Measurements from ENCODE around the gene CBX7.
A peak's percentile ranks its signal among the peaks of the same experiment; 100 is the strongest.

Gene CBX7

DNA sequence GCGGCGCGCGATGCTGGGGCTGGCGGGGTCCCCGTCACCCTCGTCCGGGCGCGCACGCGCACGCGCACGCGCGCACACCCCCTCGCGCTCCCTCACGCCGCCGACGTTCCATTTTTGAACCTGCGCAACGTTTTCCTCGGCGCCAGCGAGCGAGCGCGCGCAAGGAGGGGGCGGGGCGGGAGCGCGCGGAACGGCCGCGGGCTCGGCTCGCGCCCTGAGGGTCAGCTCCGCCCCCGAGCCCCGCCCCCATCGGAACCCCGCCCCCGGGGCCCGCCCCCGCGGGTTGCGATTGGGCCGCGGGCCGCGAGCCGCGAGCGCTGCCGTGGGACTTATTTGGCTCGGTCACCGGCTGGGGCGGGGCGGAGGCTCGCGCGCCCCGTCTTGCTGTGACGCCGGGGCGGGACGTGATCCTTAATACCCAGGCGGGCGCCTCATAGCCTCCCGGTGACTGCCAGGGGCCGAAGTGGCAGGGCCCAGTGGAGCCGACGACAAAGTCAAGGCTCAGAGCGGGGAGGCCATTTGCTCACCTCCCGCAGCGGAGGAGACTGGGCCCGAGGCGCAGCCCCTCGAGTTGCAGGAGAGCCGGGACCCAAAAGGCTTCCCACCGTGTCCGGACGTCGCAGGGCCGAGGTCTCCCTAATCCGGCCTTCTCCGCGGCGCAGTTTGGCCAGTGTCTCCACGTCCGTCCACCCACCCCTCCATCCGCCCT lies at the start of gene CBX7:
Gene CBX7, minus strand, starts transcription at position 170 of the 709 bp plus-strand sequence. CDS start 236 bp downstream, outside the sequence.
- DNase-seq (ENCODE audit: low read depth in 1 of 2, low spot score in 1 of 2) = peak; percentile 82 to 96

DNA sequence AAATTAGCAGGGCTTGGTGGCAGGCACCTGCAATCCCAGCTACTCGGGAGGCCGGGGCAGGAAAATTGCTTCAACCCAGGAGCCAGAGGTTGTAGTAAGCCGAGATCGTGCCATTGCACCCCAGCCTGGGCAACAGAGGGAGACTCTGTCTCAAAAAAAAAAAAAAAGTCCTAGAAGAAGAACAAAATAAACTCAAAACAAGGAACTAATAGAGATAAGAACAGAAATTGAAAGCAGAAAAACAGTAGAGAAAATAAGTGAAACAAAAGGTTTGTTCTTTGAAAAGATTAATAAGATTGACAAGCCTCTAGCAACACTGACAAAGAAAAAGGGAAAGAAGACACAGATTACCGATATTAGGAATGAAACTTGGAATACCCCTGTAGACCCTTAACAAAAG lies 45.1 kb upstream of the CBX7 start:
- DNase-seq (ENCODE audit: low read depth in 1 of 2, low spot score in 1 of 2) = no peak

DNA sequence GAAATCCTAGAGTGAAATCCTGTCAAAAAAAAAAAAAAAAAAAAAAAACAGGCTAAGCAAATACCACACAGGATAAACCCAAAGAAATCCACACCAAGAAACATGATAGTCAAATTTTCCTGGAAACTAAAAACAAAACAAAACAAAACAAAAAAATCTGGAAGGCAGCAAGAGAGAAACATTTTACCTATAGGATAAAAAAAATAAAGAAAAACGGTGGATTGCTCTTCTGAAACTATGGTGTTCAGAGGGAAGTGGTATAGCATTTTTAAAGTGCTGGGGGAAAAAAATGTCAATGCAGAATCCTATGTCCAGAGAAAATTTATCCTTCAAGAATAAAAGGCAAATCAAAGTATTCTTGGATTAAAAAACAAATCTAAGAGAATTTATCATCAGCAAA lies 41.6 kb upstream of the CBX7 start:
- DNase-seq (ENCODE audit: low read depth in 1 of 2, low spot score in 1 of 2) = no peak

DNA sequence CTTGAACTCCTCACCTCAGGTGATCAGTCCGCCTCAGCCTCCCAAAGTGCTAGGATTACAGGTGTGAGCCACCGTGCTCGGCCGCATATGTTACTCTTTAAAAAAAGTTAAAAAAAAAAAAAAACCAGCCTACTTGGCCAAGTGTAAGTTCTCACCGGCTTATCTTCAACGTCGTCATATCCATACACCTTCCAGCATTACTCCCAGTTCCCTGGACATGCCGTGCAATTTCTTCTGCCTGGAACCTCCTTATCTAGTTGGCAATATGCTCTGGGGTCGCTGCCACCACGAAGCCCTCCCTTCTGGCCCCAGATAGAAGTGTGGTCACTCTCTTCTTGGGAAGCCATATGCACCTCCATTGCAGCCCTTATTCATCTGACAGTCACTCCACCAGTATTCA lies 36.3 kb upstream of the CBX7 start:
- no peak for DNase-seq (ENCODE audit: low read depth in 1 of 2, low spot score in 1 of 2)

DNA sequence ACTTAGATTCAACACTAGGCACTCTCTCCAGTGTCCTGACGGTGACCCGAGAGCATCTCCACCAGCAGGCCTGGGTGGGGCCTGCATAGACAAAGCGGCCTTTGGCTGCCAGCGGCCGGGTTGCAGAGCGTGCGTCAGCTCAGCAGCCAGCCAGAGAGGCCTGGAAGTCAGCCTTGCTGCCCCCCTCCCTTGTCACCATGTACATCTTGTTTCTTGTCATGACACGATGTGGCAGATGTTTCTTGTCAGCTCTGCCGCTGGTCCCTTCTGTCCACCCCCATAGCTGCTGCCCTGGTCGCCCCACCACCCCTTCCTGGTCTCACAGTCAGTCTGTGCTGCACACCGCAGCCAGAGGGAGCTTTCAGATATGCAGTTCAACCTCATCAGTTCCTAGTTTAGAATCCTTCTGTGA lies 33.1 kb upstream of the CBX7 start:
- no peak for DNase-seq (ENCODE audit: low read depth in 1 of 2, low spot score in 1 of 2)

DNA sequence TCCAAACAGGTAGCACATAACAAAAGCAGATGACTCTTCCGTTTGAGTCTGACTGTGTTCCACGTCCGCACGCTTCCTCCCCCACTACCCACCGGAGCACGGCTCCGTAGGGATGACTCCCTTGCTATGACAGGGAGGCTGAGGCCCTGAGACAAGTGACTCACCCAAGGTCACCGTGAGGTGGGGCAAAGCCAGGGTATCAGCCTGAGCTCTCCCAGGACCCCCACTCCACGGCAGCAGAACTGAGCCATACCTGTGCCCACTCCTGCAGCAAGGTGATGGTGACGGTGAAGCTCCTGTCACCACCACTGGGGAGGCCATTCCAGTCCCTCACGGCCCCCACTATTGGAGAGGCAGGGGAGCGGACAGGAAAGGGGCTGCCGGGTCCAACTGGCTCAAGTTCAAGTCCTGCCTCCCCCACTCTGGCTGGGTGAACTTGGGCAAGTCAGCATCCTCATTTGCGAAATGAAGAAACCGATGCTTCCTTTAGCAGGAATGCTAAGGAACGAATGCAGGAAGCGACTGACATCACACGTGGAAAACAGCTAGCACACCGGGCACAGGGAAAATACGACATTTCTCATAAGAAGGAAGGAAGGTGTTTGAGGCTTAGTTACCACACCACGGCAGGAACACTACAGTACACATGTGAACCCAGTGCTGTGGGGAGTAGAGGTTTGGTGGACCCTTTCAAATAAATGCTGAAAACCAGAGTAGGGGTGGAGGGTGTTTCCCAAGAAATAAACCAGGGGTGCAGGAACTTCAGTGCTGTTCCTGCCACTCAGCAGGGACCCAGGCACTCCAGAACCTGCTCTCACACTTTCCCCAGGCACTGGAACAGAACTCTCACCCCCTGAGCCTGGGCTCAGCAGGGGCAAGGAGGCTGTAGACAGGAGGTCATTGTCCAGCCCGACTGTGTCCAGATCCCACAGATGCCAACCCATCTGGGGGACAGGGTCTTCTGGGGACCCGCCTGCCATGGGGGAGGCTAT lies 32.4 kb upstream of the CBX7 start:
- DNase-seq (ENCODE audit: low read depth in 1 of 2, low spot score in 1 of 2) = no peak

DNA sequence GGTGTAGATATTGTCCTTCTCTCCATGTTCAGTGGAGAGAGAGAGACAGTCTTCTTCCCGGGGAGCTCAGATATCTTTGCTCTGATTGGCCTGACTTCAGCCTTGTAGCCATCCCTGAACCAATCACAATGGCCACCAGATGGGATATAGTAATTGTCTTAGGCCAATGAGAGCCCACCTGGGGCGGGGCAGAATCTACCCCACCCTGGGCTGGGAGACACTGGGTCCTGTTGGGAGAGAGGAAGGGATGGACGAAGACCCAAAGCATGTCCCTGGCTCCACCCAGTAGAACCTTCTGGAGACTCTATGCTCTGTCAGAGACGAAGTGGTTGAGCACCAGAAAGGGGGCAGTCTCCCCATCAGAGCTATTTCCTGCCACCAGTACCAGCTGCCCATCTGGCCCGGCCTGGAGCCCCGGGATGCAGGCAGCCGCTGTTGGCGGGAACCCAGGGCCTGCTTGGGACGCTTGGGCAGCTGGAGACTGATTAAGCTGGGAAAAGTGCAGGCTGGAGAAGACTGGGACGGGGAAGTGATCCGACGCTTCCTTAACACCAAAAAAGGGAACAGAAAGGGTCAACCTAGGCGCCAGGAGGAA lies 31.6 kb upstream of the CBX7 start:
- no peak for DNase-seq (ENCODE audit: low read depth in 1 of 2, low spot score in 1 of 2)

DNA sequence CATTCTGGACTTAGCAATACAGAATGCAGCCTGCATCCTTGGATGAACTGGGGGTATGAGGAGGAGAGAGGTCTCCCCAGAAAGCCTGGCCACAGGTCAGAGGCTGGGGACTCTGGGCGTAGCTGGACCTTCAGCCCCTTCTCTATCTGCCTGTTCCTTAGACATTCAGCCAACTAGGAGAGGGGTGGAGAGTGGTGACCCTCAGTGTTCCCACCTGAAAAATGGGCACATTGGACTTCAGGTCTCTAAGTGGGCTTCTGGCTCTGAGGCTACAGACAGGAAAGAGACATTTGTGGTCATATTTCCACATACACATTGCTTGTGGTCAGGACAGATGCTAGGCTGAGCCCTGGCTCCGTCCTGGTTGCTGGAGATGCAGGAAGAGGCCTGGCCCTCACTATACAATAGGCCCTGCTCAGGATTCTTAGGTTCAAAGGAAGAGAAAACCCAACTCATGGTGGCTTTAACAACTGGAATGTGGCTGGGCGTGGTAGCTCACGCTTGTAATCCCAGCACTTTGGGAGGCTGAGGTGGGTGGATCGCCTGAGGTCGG lies 30.1 kb upstream of the CBX7 start:
- no peak for DNase-seq (ENCODE audit: low read depth in 1 of 2, low spot score in 1 of 2)

DNA sequence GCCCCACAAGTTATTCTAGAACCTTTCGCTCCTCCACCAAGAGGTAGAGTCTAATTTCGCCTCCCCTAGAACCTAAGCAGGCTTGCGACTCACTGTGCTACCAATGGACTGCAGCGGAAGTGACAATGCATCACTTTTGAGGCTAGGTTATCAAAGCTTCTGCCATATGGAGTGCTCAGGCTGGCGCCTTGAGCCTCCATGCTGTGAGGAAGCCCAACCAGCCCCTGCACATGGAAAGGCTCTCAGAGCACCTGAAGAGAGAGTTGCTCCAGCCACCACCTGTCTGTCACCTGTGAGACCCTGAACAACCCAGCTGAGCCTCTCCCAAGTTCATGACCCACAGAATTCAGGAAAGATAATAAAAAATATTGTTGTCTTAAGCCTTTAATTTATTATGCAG lies 29.3 kb upstream of the CBX7 start:
- DNase-seq (ENCODE audit: low read depth in 1 of 2, low spot score in 1 of 2) = no peak

DNA sequence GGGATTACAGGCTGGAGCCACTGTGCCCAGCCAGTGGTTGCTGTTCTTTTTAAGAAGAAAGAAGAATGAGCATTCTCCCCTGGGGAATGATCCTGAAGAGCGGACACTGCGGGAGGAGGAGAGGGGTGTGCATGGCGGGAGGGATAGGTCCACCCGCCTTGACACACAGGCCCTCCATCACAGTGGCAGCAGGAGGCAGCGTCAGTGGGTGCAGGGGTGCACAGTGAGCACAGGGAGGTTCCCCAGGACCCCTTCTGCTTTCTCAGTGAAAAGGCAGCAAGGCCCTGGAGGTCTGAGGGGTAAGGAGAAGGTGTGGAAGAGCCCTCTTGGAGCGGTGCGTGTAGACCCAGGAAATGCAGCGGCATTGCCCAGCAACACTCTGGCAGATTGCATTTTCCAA lies 28.9 kb upstream of the CBX7 start:
- no peak for DNase-seq (ENCODE audit: low read depth in 1 of 2, low spot score in 1 of 2)

DNA sequence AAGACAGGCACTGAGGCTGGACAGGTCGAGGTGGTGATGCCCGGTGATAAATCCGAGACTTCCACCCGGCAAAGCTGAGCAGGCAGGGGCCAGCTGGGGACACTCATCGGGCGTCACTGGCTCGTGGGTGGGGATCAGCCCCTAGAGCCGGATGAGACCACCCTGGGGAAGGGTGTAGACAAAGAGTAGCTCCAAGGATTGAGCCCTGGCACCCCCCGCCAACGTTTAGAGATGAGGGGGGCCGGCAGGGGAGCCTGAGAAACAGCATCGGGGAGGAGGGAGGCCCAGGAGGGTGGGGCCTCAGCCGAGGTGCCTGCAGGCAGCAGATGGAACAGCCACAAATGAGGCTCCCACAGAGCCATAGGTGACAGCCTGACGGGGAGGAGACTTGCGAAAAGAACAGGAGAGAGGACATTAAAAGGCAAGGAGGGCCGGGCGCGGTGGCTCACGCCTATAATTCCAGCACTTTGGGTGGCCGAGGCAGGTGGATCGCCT lies 27.4 kb upstream of the CBX7 start:
- DNase-seq (ENCODE audit: low read depth in 1 of 2, low spot score in 1 of 2) = no peak

DNA sequence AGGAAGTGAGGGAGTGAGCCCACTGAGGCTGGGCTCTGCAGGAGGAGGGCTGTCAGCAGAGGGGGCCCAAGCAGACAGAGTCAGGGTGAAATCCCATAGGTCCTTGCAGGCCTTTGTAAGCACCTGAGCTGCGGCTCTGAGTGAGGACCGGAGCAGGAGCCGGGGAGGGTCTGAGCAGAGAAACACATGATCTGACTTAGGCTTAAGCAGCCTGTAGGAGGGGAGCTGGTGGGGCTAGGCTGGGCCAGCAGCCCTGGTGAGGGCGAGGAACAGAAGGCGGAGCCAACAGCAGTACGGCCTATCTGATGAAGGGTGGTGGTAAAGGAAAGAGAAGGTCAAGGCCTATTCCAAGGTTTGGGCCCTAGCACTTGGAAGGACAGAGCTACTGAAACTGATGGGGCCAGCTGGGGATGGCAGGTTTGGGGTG lies 26.9 kb upstream of the CBX7 start:
- DNase-seq (ENCODE audit: low read depth in 1 of 2, low spot score in 1 of 2) = no peak

DNA sequence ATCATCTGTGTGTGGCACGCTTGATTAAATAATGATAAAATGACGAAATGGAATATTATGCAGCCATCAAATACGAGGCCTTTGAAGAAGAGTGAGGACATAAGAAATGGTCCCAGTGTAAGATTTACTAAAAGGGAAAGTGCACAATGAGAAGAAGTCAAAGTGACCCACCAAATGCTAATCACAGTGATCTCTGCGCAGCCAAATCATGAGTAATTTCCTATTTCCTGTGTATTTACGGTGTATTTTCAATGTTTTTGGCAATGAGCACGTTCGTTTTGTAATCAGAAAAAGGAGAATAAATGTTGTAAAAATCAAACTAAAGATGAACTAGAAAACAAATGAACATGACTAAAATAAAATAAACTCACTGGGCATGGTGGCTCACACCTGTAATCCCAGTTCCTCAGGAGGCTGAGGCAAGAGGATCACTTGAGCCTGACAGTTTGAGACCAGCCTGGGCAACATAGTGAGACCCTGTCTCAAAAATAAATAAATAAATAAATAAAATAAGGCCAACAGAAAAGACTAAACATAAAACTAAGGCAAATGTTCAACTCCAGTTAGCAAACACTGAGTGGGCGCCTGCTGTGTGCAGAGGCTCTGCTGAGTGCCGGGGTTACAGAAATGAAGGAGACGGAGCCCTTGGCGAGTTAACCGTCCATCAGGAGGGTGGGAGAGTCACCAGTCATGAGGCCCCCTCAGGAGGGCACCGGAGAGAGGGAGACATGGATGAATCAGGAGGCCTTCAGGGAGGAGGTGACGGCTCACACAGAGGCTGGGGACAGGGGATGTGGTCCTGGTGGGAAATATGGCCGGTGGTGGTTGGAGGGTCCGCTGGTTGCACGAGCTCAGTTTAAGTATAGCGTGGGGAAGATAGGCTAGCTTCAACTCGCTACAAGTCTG lies 26.0 kb upstream of the CBX7 start:
- no peak for DNase-seq (ENCODE audit: low read depth in 1 of 2, low spot score in 1 of 2)

DNA sequence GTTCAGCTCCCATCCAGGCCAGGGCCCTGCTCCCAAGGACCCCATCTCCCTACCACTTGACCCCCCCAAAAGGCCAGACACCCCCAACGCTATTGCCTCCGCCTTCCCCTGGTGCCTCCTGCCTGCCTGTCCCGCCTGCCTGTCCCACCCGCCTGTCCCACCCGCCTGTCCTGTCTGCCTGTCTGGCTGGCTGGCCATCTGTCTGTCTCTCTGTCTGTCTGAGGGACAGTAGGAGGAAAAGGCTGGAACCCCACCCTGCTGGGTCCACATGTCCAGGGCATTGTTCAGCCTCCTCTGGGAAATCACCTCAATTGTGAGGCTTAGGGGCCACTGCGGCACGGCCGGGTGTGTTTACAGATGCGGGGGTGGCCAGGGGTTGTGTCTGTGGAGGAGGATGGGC lies 25.3 kb upstream of the CBX7 start:
- no peak for DNase-seq (ENCODE audit: low read depth in 1 of 2, low spot score in 1 of 2)

DNA sequence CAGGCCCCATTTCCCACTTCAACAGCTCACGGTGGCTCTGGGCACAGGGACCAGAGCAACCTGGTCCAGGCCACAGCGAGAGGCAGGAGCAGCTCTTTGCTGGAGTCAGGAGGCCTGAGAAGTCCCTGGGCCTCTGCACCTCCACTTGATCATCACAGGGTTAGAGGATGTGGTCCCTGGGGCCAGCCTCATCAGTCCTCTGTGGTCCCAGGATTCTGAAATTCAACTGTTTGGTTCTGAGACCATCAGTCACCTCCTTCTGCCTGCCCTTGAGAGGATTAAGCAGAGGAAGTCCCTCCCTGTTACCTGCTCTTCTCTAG lies 24.9 kb upstream of the CBX7 start:
- no peak for DNase-seq (ENCODE audit: low read depth in 1 of 2, low spot score in 1 of 2)

DNA sequence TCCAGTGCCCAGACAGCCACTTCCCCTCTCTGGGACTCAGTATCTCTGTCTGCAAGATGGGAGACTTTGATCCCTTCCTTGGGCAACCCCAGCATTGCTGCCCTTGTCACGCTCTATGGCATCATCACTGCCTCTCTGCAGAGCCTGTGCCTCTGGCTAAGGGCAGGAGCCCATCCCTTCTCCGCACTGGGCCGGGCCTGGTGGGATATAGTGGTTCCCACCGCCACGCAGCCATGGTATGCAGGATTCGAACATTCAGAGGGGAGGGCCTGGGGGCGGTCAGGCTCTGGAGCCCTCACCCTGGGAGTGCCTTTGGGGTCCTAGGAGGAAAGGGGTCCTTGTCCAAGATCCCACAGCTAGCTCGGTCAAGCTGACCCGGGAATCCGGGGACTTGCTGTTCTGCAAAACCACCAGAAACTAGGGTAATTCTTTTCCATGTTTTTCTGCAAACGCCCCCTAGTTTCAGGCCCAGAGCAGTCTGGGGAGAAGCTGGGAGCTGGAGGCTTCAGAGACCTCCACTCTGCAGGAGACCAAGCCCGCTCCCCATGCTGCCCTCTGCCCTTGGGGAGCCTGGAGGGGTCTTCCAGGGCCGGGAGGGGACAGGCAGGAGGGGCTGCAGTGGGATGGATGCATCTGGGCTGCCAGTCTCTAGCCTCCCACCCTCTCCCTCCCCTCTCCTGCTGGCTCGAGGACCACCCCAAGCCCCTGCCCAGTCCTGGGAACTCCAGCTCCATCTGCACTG lies 24.4 kb upstream of the CBX7 start:
- DNase-seq (ENCODE audit: low read depth in 1 of 2, low spot score in 1 of 2) = no peak

DNA sequence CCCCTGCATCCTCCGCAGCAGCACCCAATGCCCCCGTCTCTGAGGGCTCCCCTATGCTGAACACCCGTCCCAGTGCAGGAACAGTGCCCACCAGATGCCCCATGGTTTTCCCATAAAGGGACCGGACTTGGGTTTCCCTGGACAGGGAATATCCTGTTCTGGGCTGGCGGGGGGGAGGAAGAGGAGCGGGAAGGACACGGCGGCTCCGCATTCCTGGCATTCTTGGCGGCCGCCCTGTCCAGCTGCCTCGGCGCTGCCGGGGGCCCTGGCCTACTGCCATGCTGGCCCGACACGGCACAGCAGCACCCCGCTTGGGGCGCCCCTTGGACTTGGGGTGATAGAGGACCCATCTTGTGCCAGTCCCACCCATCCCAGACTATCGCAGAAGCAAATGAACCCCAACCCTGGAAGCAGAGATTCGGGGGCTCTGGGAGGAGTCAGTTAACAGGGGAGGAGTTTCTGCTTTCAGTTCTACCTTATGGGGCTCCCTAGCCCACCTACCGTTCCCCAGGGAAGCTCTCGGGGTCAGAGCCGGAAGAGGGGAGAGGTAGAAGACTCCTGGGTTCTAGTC lies 23.7 kb upstream of the CBX7 start:
- no peak for DNase-seq (ENCODE audit: low read depth in 1 of 2, low spot score in 1 of 2)

DNA sequence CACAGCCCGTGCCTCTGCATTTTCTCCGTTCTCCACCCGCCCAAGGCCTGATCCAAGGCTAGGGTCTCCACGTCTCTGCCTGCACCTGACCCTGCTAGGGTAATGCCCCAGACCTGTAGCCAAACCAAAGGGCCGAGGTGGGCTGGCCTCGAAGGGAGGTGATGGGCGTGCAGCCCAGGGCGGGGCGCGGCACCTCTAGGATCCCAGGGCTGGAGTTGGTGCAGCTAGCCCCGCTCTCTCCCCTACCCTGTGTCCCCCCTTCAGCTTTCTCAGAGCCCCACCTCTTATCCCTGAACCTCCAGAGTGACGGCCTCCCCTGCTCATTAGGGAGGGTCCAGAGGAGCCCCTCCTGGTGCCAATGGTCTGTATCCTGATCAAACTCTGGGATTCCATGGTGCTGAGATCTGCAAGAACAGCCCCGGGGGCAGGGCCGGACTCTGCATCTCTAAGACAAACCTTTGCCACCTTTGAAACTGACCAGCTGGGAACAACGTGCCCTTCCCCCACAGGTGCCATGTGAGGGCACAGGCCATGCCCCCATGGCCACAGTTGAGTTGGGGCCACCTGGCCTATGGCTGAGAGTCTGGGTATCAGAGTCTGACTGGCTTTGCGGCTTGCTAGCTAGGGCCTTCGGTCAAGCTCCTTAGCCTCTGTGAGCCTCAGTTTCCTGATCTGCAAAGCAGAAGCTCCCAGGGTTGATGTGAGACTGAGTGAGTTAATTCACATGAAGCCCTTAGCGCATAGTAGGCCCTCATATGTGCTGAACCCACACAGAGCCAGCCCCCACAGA lies 23.1 kb upstream of the CBX7 start:
- no peak for DNase-seq (ENCODE audit: low read depth in 1 of 2, low spot score in 1 of 2)
